Ishikawa (cell line): Measurements from ENCODE around the gene FCRLB.

Experiments used
- CREB1 ChIP-seq: IDR thresholded peaks from 2 replicates; pipeline ENCODE4 v1.6.1; 2012; ENCODE audit warnings: low read depth
- RAD21 ChIP-seq: IDR thresholded peaks from 2 replicates; pipeline ENCODE4 v1.6.1; 2012; ENCODE audit warnings: low read depth
- YY1 ChIP-seq: IDR thresholded peaks from 2 replicates; pipeline ENCODE4 v1.6.1; 2012; ENCODE audit warnings: low read depth

- TF ChIP-seq YY1 (no peak), CREB1 (no peak), RAD21 (no peak)
Observed at GRCh38 chr1:161718559-161719324, 2.6 kb upstream of the FCRLB start.
